GM19193 (cell line): ENCODE measurements around the gene BABAM2.

ENCODE experiments used
- POLR2A ChIP-seq: IDR thresholded peaks from 4 replicates; pipeline ENCODE4 v1.6.1; 2011; ENCODE audit not compliant: insufficient read depth, insufficient read length; ENCODE audit errors: extremely low read depth

Gene BABAM2

GRCh38 chr2:28341208-28341891 is 450.8 kb downstream of the BABAM2 start:
- no peak for TF ChIP-seq POLR2A

GRCh38 chr2:28342081-28342967 is 451.8 kb downstream of the BABAM2 start:
- no peak for TF ChIP-seq POLR2A

GRCh38 chr2:28343184-28343942 is 452.8 kb downstream of the BABAM2 start:
- no peak for TF ChIP-seq POLR2A

DNA sequence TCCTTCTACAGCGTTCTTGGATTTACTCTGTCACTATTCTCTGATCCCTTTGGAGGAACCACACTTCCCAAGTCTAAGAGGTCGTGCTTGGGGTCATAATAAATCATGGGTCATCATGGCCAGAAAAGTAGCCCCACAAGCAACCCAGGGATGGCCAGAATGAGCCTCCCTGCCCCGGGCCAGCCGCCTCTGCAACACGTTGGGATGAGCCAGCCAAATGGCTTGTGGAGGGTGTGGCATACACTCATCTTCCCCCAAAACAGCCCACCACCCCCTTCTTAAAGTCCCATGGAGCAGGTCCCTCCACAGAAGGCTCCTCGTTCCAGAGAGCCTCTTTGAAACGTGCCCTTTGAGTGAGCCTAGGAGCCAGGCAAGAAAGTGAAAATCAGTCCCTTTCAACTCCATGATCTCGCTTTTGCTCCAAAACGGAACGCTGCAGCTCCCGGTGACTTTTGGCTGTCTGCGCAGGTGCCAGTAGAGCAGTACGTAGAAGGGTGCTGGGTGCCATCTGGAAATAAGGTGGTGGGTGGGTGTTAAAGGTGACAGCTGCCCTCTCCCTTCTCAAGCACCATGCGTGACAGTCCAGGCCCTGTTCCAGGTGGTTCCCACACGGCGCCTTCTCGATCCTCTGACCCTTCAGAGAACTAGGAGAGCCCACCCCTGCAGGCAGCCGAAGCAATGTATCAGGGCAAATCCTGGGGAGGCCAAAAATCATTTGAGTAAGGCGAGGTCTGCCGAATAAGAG is 453.6 kb downstream of the BABAM2 start:
- TF ChIP-seq POLR2A = no peak

- no peak for TF ChIP-seq POLR2A
These were observed 454.3 kb downstream of the BABAM2 start for GRCh38 chr2:28344756-28345373.

GRCh38 chr2:28345619-28346018 is 455.1 kb downstream of the BABAM2 start:
- TF ChIP-seq POLR2A = no peak

GRCh38 chr2:28346587-28346986 is 456.1 kb downstream of the BABAM2 start:
- no peak for TF ChIP-seq POLR2A

DNA sequence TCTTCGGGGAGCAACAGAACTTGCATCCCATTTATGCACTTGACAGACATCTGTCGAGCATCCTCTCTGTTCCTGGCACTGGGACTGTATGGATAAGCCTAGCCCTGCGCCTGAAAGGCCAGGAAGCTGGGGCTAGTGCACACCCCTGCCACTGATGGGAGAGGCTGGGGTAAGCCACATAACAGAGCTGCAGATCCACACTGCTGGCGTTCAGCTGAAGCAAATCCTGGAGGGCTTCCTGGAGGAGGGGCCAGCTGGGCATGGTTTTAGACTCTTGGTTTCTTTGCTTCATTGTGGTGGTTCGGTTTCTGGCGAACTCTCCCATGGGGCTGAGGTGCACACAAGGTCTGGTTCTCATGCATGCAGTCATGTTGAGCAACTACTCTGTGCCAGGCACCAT is 456.7 kb downstream of the BABAM2 start:
- TF ChIP-seq POLR2A = no peak

DNA sequence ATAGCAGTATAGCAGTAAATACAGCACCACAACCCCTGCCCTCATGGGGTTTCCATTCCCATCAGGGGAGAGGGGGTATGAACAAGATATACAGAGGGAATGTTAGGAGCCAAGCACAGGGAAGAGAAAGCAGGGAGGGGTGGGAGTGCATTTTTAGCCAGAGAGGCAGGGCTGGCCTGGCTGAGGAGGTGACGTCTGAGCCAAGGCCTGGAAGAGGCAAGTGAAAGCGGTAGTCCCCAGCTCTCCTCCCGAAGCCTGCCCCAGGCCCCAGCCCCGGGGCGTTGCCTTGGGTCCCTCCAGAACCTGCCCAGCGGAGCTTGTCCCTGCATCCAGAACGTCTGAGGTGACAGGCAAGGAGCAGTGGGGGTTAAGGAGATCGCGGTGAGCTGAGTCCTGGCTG is 457.1 kb downstream of the BABAM2 start:
- TF ChIP-seq POLR2A = no peak

DNA sequence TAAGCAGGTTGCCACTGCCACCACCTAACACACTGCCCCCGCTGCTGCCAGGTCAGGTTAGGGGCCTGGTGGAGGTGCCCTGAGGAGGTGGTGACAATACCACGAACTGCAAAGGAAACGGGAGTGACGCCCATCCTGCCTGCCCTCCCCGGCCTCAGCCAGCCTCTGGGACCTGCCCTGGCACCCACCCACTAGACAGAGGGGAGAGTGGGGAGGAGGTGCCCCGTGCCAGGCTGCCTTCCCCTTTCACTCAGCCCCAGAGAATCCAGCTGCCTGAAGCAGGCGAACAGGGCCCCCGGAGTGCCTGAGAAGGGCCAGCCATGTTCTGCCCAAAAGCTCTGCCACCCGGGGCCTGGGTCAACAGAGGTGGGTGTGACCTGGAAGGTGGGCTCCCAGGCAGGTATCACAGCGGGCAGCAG is 457.6 kb downstream of the BABAM2 start:
- no peak for TF ChIP-seq POLR2A

- TF ChIP-seq POLR2A = no peak
These were observed 458.4 kb downstream of the BABAM2 start for GRCh38 chr2:28348921-28349320.

- no peak for TF ChIP-seq POLR2A
These were observed 459.1 kb downstream of the BABAM2 start for GRCh38 chr2:28349546-28350165.

- no peak for TF ChIP-seq POLR2A
These were observed 459.7 kb downstream of the BABAM2 start for GRCh38 chr2:28350196-28350595.
